ENCODE data around the gene HYOU1. TPM values are rescaled to one million over a fixed set of nuclear protein-coding genes. Genes with fewer than 3 reads are reported as not detected.
A peak's percentile ranks its signal among the peaks of the same experiment; 100 is the strongest.

The HYOU1 gene
- polyA plus RNA-seq, 1 of the 3 experiments (the other 2 are of a cell fraction), result 90.8 TPM

GRCh38 chr11:119016216-119017009 is 40.6 kb downstream of the HYOU1 start:
- ChIA-PET CTCF (interaction anchor here (0.9 to 3.9 kb wide), 5 partner anchors 13 to 327 kb away, joined by 3 to 13 read pairs (median 5); partner anchors contain the start of gene CENATAC), POLR2A (interaction anchor here (0.7 to 1.7 kb wide), 3 partner anchors 9 to 40 kb away, joined by 3 to 6 read pairs (median 3); partner anchors contain the start of gene HYOU1)
- peaks cover 49 to 55% of the 10 kb centered on the region in 2 experiments for H3K36me3 ChIP-seq (replicated peaks in 1 of 2; ENCODE audit: control insufficient read depth in 1 of 2, insufficient read depth in 2 of 2, low read length in 1 of 2)
- peaks cover 73% of the 10 kb centered on the region for H3K79me2 ChIP-seq (ENCODE audit: insufficient read depth)
- H4K20me1 ChIP-seq (ENCODE audit: insufficient read depth), result peaks cover 16% of the 10 kb centered on the region
- H3K4me3 ChIP-seq (ENCODE audit: low read depth in 2 of 2, low read length in 1 of 2), result peak overlapping the region; percentile 69 to 97
- H3K9me3 ChIP-seq, result no peaks in the 10 kb centered on the region
- no peak overlapping the region for H2AFZ ChIP-seq (ENCODE audit: low read depth)
- H3K9ac ChIP-seq, result peak overlapping the region; percentile 95; the same call in 1 of the 2 replicates
- H3F3A ChIP-seq (replicated peaks; ENCODE audit: insufficient read depth), result peaks cover 45% of the 10 kb centered on the region
- no peaks in the 10 kb centered on the region for H3K27me3 ChIP-seq (ENCODE audit: insufficient read depth)
- TF ChIP-seq EP300 (IDR thresholded peaks at IDR 0.05; ENCODE audit: borderline replicate concordance in 1 of 2, low read depth in 1 of 2, low read length in 1 of 2) (no peak), TCF12 (IDR thresholded peaks at IDR 0.05) (no peak), YY1 (IDR thresholded peaks at IDR 0.05; ENCODE audit: low read depth) (no peak), NFIC (IDR thresholded peaks at IDR 0.05; ENCODE audit: borderline replicate concordance) (no peak), RCOR1 (IDR thresholded peaks at IDR 0.05; ENCODE audit: low read length) (no peak), FOXJ3 (CRISPR knock-in tag; IDR thresholded peaks at IDR 0.05) (no peak), FOSL2 (IDR thresholded peaks at IDR 0.05; ENCODE audit: borderline replicate concordance, low read depth) (no peak), TAF1 (IDR thresholded peaks at IDR 0.05; ENCODE audit: borderline replicate concordance, low read depth, low read length) (no peak), MAX (IDR thresholded peaks at IDR 0.05; ENCODE audit: low read depth) (no peak), ELF1 (IDR thresholded peaks at IDR 0.05) (no peak), RFX5 (IDR thresholded peaks at IDR 0.05; ENCODE audit: low read length) (no peak), SIN3A (IDR thresholded peaks at IDR 0.05; ENCODE audit: borderline replicate concordance, low read depth, low read length) (no peak)
- 57% methylated on average over 14 of the region's 14 CpGs for WGBS (ENCODE audit: low lambda C conversion rate)
- H3K27ac ChIP-seq (ENCODE audit: low read depth in 2 of 2, low read length in 1 of 2), result peak overlapping the region; percentile 2 to 92; a peak in 2 of 4 replicates
- H3K4me2 ChIP-seq, result peak overlapping the region; percentile 91
- H3K4me1 ChIP-seq (ENCODE audit: control insufficient read depth in 1 of 2, insufficient read depth in 2 of 2, low read depth in 1 of 2, low read length in 1 of 2), result peaks cover 18% of the 10 kb centered on the region in 2 experiments; a peak in 3 of 4 replicates
- no peak for DNase-seq
- no peaks in the 10 kb centered on the region for H3K9me2 ChIP-seq

- ChIA-PET CTCF (interaction anchor here (1.7 to 3.9 kb wide), 3 partner anchors 15 to 325 kb away, joined by 5 to 13 read pairs (median 6); partner anchors contain the start of gene CENATAC), POLR2A (interaction anchor here (1.1 to 1.7 kb wide), 3 partner anchors 11 to 41 kb away, joined by 3 to 6 read pairs (median 4); partner anchors contain the start of gene HYOU1)
- H3K4me2 ChIP-seq, result no peak overlapping the region
- H3K27me3 ChIP-seq (ENCODE audit: insufficient read depth), result no peaks in the 10 kb centered on the region
- H3K4me3 ChIP-seq (ENCODE audit: low read depth in 2 of 2, low read length in 1 of 2), result no peak overlapping the region
- DNase-seq, result no peak
- no peaks in the 10 kb centered on the region for H3K9me3 ChIP-seq
- H3K9ac ChIP-seq, result no peak overlapping the region
- H4K20me1 ChIP-seq (ENCODE audit: insufficient read depth), result peaks cover 14% of the 10 kb centered on the region
- H3K36me3 ChIP-seq (replicated peaks in 1 of 2; ENCODE audit: control insufficient read depth in 1 of 2, insufficient read depth in 2 of 2, low read length in 1 of 2), result peaks cover 50 to 52% of the 10 kb centered on the region in 2 experiments
- H3K9me2 ChIP-seq, result no peaks in the 10 kb centered on the region
- peaks cover 13 to 16% of the 10 kb centered on the region in 2 experiments; a peak in 3 of 4 replicates for H3K4me1 ChIP-seq (ENCODE audit: control insufficient read depth in 1 of 2, insufficient read depth in 2 of 2, low read depth in 1 of 2, low read length in 1 of 2)
- no peak overlapping the region; a peak in 1 of 4 replicates for H3K27ac ChIP-seq (ENCODE audit: low read depth in 2 of 2, low read length in 1 of 2)
- H3K79me2 ChIP-seq (ENCODE audit: insufficient read depth), result peaks cover 60% of the 10 kb centered on the region
- WGBS (ENCODE audit: low lambda C conversion rate), result 73% methylated on average over 8 of the region's 8 CpGs
- no peak overlapping the region for H2AFZ ChIP-seq (ENCODE audit: low read depth)
- H3F3A ChIP-seq (replicated peaks; ENCODE audit: insufficient read depth), result peaks cover 46% of the 10 kb centered on the region
- TF ChIP-seq POLR2AphosphoS5 (IDR thresholded peaks at IDR 0.05; ENCODE audit: low read depth, low read length) (0 out of 2 replicates have a peak, but pooled peaks have one; percentile 24), MAX (IDR thresholded peaks at IDR 0.05; ENCODE audit: low read depth) (no peak), JUND (IDR thresholded peaks at IDR 0.05) (peak; percentile 4; the same call in 1 of the 2 replicates)
Observed at GRCh38 chr11:119015054-119015611, 41.9 kb downstream of the HYOU1 start.
